HL-60 (cell line): ENCODE results near the gene GAGE10.

Source experiments
- DNase-seq, 2 experiments: peaks; one replicate each; pipeline ENCODE4 v3.0.0-alpha.2; 2010 to 2020; ENCODE audit warnings: low read depth in 1 of 2, low spot score in 1 of 2
- H3K27ac ChIP-seq: fragments of 250-450 bp; sonication (Bioruptor Pico); replicated peaks from 2 replicates; pipeline ENCODE4 v1.5.1; 2020; ENCODE audit warnings: mild to moderate bottlenecking, moderate library complexity
- H3K27me3 ChIP-seq: fragments of 250-450 bp; sonication (Bioruptor Pico); 2 replicates; pipeline ENCODE4 v1.5.1; 2021; ENCODE audit warnings: mild to moderate bottlenecking, moderate library complexity; ENCODE audit not compliant: insufficient read depth, poor library complexity, severe bottlenecking
- H3K4me3 ChIP-seq: replicated peaks from 2 replicates; pipeline ENCODE4 v1.5.1; 2011; ENCODE audit warnings: mild to moderate bottlenecking, control low read depth, low read length; ENCODE audit not compliant: insufficient read depth
- GABPA ChIP-seq: IDR thresholded peaks from 2 replicates; pipeline ENCODE4 v1.6.1; 2012; ENCODE audit warnings: low read depth
- POLR2AphosphoS5 ChIP-seq: IDR thresholded peaks from 2 replicates; pipeline ENCODE4 v1.6.1; 2012; ENCODE audit warnings: low read depth
- SPI1 ChIP-seq: IDR thresholded peaks from 2 replicates; pipeline ENCODE4 v1.6.1; 2012; ENCODE audit warnings: low read depth, mild to moderate bottlenecking, borderline replicate concordance
- TF ChIP-seq, protein P1 (sequence below): IDR thresholded peaks from one replicate; pipeline ENCODE4 v1.5.1; 2011; ENCODE audit warnings: low read length, control low read depth, inconsistent platforms; ENCODE audit not compliant: insufficient read depth
- TF ChIP-seq, protein P2 (sequence below): IDR thresholded peaks from 2 replicates; pipeline ENCODE4 v1.6.1; 2012; ENCODE audit warnings: low read depth; ENCODE audit not compliant: insufficient replicate concordance

Gene GAGE10

DNA sequence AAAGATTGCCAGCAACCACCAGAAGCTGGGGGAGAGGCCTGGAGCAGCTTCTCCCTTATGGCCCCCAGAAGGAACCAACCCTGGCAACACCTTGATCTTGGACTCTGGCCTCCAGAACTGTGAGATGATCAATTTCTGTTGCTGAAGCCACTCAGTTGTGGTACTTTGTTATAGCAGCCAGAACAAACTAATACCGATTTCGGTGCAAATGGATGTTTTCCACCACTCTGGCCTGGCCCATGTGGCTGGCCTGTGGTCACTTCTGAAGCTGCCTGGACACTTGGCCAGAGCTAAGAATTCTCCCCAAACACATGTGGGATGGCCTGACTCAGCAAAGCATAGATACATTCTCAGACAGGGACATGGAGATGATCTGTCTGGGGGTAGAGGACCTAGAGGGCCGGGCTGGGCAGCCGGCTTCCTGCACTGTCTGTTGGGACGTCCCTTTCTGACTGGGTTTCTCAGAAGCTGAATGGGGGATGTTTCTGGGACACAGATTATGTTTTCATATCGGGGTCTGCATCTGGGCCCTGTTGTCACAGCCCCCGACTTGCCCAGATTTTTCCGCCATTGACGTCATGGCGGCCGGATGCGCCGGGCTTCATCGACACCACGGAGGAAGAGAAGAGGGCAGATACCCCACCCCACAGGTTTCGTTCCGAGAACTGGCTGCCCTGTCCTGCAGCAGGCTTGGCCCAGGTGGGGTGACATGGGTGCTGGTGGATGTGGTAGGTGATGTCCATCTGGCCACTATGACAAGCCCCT lies 43.0 kb upstream of the GAGE10 start:
- Histone ChIP-seq H3K4me3 (no peak overlapping the region), H3K27ac (no peak overlapping the region), H3K27me3 (no peaks in the 10 kb centered on the region)
- no peak for DNase-seq
- TF ChIP-seq SPI1 (no peak), GABPA (no peak), POLR2AphosphoS5 (no peak)
- TF ChIP-seq, protein P1, sequence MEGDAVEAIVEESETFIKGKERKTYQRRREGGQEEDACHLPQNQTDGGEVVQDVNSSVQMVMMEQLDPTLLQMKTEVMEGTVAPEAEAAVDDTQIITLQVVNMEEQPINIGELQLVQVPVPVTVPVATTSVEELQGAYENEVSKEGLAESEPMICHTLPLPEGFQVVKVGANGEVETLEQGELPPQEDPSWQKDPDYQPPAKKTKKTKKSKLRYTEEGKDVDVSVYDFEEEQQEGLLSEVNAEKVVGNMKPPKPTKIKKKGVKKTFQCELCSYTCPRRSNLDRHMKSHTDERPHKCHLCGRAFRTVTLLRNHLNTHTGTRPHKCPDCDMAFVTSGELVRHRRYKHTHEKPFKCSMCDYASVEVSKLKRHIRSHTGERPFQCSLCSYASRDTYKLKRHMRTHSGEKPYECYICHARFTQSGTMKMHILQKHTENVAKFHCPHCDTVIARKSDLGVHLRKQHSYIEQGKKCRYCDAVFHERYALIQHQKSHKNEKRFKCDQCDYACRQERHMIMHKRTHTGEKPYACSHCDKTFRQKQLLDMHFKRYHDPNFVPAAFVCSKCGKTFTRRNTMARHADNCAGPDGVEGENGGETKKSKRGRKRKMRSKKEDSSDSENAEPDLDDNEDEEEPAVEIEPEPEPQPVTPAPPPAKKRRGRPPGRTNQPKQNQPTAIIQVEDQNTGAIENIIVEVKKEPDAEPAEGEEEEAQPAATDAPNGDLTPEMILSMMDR, result no peak
- TF ChIP-seq, protein P2, sequence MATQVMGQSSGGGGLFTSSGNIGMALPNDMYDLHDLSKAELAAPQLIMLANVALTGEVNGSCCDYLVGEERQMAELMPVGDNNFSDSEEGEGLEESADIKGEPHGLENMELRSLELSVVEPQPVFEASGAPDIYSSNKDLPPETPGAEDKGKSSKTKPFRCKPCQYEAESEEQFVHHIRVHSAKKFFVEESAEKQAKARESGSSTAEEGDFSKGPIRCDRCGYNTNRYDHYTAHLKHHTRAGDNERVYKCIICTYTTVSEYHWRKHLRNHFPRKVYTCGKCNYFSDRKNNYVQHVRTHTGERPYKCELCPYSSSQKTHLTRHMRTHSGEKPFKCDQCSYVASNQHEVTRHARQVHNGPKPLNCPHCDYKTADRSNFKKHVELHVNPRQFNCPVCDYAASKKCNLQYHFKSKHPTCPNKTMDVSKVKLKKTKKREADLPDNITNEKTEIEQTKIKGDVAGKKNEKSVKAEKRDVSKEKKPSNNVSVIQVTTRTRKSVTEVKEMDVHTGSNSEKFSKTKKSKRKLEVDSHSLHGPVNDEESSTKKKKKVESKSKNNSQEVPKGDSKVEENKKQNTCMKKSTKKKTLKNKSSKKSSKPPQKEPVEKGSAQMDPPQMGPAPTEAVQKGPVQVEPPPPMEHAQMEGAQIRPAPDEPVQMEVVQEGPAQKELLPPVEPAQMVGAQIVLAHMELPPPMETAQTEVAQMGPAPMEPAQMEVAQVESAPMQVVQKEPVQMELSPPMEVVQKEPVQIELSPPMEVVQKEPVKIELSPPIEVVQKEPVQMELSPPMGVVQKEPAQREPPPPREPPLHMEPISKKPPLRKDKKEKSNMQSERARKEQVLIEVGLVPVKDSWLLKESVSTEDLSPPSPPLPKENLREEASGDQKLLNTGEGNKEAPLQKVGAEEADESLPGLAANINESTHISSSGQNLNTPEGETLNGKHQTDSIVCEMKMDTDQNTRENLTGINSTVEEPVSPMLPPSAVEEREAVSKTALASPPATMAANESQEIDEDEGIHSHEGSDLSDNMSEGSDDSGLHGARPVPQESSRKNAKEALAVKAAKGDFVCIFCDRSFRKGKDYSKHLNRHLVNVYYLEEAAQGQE, result no peak

DNA sequence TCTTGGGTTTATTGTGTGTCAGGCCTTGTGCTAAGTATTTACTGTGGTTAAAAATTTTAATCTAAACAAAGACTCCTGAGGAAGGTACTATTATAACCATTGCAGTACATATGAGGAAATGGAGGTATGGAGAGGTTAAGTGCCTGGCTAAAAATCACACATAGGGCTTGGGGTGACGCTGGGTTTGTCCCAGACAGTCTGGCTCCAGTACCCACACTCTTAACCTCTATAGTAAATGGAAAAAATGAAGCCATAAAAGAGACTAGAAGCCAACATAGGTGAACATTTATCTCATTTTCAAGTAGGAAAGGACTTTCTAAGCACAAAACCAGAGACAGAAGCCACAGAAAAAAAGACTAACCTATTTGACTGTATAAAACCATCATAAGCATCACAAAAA lies 40.8 kb upstream of the GAGE10 start:
- TF ChIP-seq POLR2AphosphoS5 (no peak), GABPA (no peak)
- no peak overlapping the region for H3K4me3 ChIP-seq
- H3K27me3 ChIP-seq, result no peaks in the 10 kb centered on the region
- H3K27ac ChIP-seq, result no peak overlapping the region
- DNase-seq, result no peak

DNA sequence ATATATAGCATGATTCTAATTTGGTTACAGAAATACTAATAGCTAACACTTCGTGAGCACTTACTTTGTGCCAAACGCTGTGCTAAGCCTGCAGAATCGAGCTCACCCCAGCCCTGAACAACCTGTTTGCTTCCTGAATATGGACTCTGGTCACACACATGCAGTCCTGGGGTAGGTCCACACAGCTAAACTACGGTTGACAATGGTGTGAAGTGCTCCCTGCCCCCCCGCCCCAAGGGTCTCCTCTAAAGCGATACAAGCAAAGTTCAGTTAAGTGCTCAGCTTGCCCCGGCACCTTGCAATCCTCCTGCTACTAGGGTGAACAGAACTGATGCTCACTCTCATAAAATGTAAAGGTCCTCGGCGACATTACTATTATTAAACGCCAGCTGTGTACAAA lies 39.8 kb upstream of the GAGE10 start:
- no peak for DNase-seq
- Histone ChIP-seq H3K27me3 (no peaks in the 10 kb centered on the region), H3K4me3 (no peak overlapping the region), H3K27ac (no peak overlapping the region)
- TF ChIP-seq SPI1, result no peak
- no peak for TF ChIP-seq POLR2AphosphoS5
- TF ChIP-seq GABPA, result no peak
- TF ChIP-seq, protein P2, result no peak
- TF ChIP-seq, protein P1, result no peak

DNA sequence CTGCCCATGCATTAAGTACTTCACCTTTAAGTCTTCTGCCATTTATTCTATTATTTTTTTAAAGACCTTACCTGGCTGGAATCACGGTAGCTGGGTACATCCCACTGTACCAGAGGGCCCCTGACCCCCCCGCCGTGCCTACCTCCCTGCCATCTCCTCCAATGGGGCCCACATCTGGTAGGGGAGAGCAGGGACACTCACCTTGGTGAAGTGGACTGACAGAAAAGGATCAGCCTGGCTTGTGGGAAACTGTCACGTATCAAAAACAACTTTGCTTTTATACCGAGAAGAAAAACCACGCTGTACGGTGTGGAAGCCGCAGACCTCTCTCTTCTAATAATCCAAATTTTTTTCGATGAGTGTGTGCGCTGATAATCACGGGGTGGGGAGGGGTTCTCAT lies 39.0 kb upstream of the GAGE10 start, which contains the start of gene FOXP3:
Gene FOXP3 (minus strand): TSS at position 251 of the 400 bp plus-strand sequence. CDS start 6,205 bp downstream, outside the sequence.
- Histone ChIP-seq H3K27ac (no peak within 1 kb of the TSS), H3K27me3 (no peaks in the 10 kb centered on the region), H3K4me3 (no peak within 1 kb of the TSS)
- TF ChIP-seq SPI1, result no peak
- DNase-seq, result no peak
